Measurements from ENCODE around the gene MESD. TPM values are rescaled to one million over a fixed set of nuclear protein-coding genes. Genes with fewer than 3 reads are reported as not detected.

MESD gene
- total RNA-seq, 2 donors from 2014 or later: 31.7 to 35.8 TPM

DNA sequence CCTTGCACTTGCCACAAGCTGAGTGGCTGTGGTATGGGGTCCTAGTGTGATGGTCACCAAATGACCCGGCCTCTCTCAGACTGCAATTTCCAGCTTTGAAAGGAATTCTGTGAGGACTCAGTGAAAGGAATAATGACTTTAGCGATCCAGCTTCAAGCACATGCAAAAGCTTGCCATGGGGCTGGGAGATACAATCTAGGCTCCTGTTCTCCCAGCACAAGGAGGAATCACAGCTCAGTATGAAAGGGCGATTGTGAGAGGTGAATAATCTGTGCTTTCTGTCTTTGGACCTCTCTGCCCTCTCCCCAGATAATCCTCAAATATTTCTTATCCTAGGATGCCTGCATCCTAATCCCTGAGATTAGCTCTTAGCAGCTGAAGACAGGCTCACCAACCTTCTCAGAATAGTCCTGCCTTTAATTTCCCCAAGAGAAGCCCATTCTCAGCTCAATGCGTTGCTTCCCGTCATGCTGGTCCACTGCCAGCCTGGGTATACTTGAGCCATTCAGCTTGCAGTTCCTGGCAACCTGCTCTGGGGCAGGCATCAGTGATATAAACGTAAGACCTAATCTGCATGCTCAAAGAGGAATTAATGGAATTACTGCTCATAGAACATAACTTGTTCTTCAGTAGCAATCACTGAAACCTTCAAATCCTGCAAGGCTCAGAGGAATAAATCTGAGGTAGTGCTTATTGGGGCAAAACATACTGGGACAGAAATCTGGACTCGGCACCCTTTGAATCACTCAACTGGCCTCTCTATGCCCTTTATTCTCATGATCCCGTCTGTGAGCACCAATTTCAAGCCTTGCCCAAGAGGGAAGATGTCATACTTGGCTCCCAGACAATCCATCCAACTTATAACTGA is 26.2 kb upstream of the MESD start:
- Mint-ChIP-seq H3K27me3 (ENCODE audit: insufficient read depth) (no peaks in the 10 kb centered on the region), H3K4me1 (peaks cover 9% of the 10 kb centered on the region), H3K9me3 (no peaks in the 10 kb centered on the region), H3K27ac (no peak overlapping the region), H3K36me3 (ENCODE audit: low read depth) (no peaks in the 10 kb centered on the region), H3K4me3 (no peak overlapping the region)
- TF ChIP-seq, protein P1, sequence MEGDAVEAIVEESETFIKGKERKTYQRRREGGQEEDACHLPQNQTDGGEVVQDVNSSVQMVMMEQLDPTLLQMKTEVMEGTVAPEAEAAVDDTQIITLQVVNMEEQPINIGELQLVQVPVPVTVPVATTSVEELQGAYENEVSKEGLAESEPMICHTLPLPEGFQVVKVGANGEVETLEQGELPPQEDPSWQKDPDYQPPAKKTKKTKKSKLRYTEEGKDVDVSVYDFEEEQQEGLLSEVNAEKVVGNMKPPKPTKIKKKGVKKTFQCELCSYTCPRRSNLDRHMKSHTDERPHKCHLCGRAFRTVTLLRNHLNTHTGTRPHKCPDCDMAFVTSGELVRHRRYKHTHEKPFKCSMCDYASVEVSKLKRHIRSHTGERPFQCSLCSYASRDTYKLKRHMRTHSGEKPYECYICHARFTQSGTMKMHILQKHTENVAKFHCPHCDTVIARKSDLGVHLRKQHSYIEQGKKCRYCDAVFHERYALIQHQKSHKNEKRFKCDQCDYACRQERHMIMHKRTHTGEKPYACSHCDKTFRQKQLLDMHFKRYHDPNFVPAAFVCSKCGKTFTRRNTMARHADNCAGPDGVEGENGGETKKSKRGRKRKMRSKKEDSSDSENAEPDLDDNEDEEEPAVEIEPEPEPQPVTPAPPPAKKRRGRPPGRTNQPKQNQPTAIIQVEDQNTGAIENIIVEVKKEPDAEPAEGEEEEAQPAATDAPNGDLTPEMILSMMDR (conservative IDR thresholded peaks at IDR 0.05): no peak
- H3K4me3 ChIP-seq (ENCODE audit: low read length): no peak overlapping the region
- H3K4me1 ChIP-seq (ENCODE audit: control insufficient read depth, insufficient read depth, low read length): peaks cover 4% of the 10 kb centered on the region
- DNase-seq: no peak
- H3K36me3 ChIP-seq (ENCODE audit: control insufficient read depth, insufficient read depth, low read length): no peaks in the 10 kb centered on the region
- no peak overlapping the region for H3K27ac ChIP-seq (ENCODE audit: low read depth, low read length)
- H3K9ac ChIP-seq (ENCODE audit: extremely low read depth, low read length, poor library complexity, severe bottlenecking): no peak overlapping the region
- no peaks in the 10 kb centered on the region for H3K27me3 ChIP-seq (ENCODE audit: control insufficient read depth, insufficient read depth, low read length, poor library complexity, severe bottlenecking)
- H3K9me3 ChIP-seq (ENCODE audit: control insufficient read depth, low read length): no peaks in the 10 kb centered on the region
- 85 to 88% methylated on average over 8 of the region's 8 CpGs for WGBS, 2 experiments (ENCODE audit: insufficient coverage in 1 of 2, insufficient read length in 1 of 2)

- no peak for DNase-seq
- no peak overlapping the region for H3K27ac Mint-ChIP-seq
- TF ChIP-seq, protein P1 (conservative IDR thresholded peaks at IDR 0.05): no peak
Measured at GRCh38 chr15:81014446-81015093, 25.0 kb upstream of the MESD start.

GRCh38 chr15:81013396-81013929 is 23.8 kb upstream of the MESD start:
- Mint-ChIP-seq H3K4me3 (no peak overlapping the region), H3K9me3 (no peaks in the 10 kb centered on the region), H3K4me1 (peaks cover 9% of the 10 kb centered on the region), H3K27me3 (ENCODE audit: insufficient read depth) (no peaks in the 10 kb centered on the region), H3K27ac (no peak overlapping the region), H3K36me3 (ENCODE audit: low read depth) (no peaks in the 10 kb centered on the region)
- Histone ChIP-seq H3K4me1 (ENCODE audit: control insufficient read depth, insufficient read depth, low read length) (peaks cover 4% of the 10 kb centered on the region), H3K4me3 (ENCODE audit: low read length) (no peak overlapping the region), H3K9me3 (ENCODE audit: control insufficient read depth, low read length) (no peaks in the 10 kb centered on the region), H3K9ac (ENCODE audit: extremely low read depth, low read length, poor library complexity, severe bottlenecking) (no peak overlapping the region), H3K36me3 (ENCODE audit: control insufficient read depth, insufficient read depth, low read length) (no peaks in the 10 kb centered on the region), H3K27me3 (ENCODE audit: control insufficient read depth, insufficient read depth, low read length, poor library complexity, severe bottlenecking) (no peaks in the 10 kb centered on the region), H3K27ac (ENCODE audit: low read depth, low read length) (no peak overlapping the region)
- TF ChIP-seq, protein P1 (conservative IDR thresholded peaks at IDR 0.05): no peak
- WGBS, 2 experiments (ENCODE audit: insufficient coverage in 1 of 2, insufficient read length in 1 of 2): 95 to 100% methylated on average over 2 to 4 of the region's 4 CpGs
- no peak for DNase-seq

More at GRCh38 chr15:81014446-81015093, 25.0 kb upstream of the MESD start:
- H3K27ac ChIP-seq (ENCODE audit: low read depth, low read length): no peak overlapping the region
- H3K9me3 ChIP-seq (ENCODE audit: control insufficient read depth, low read length): no peaks in the 10 kb centered on the region
- Mint-ChIP-seq H3K4me1 (peaks cover 9% of the 10 kb centered on the region), H3K27me3 (ENCODE audit: insufficient read depth) (no peaks in the 10 kb centered on the region), H3K36me3 (ENCODE audit: low read depth) (no peaks in the 10 kb centered on the region), H3K9me3 (no peaks in the 10 kb centered on the region), H3K4me3 (no peak overlapping the region)
- no peaks in the 10 kb centered on the region for H3K36me3 ChIP-seq (ENCODE audit: control insufficient read depth, insufficient read depth, low read length)
- H3K9ac ChIP-seq (ENCODE audit: extremely low read depth, low read length, poor library complexity, severe bottlenecking): no peak overlapping the region
- WGBS, 2 experiments (ENCODE audit: insufficient coverage in 1 of 2, insufficient read length in 1 of 2): 87 to 100% methylated on average over 5 to 9 of the region's 9 CpGs
- no peaks in the 10 kb centered on the region for H3K27me3 ChIP-seq (ENCODE audit: control insufficient read depth, insufficient read depth, low read length, poor library complexity, severe bottlenecking)
- H3K4me3 ChIP-seq (ENCODE audit: low read length): no peak overlapping the region
- peaks cover 4% of the 10 kb centered on the region for H3K4me1 ChIP-seq (ENCODE audit: control insufficient read depth, insufficient read depth, low read length)
